Umbilical cord (tissue), 2 donors: ENCODE measurements around the gene NMRK1. TPM values are rescaled to one million over a fixed set of nuclear protein-coding genes. Genes with fewer than 3 reads are reported as not detected.

Experiments
- DNase-seq: peaks from one replicate; pipeline ENCODE4 v3.0.0-alpha.2; 2015; ENCODE audit warnings: low spot score
- total RNA-seq: library from RNA; depleted of rRNA; stranded (reverse); fragments of >200 nt; gene quantifications from one replicate; pipeline ENCODE4 v1.2.3, GENCODE V29; 2014; ENCODE audit warnings: low replicate concordance; ENCODE audit not compliant: insufficient read depth

NMRK1 gene
- 64.3 TPM for total RNA-seq

- peak; percentile 98 for DNase-seq
Measured at GRCh38 chr9:75087824-75088645, at the start of gene NMRK1, which contains the start of gene OSTF1. Gene NMRK1 (minus strand): TSS chr9:75088155. CDS start chr9:75083115, 5,040 bp downstream. Gene OSTF1 (plus strand): TSS chr9:75088514. CDS start chr9:75088693, 179 bp downstream.

GRCh38 chr9:75134495-75134894, 46.5 kb upstream of the NMRK1 start:
- DNase-seq = no peak

GRCh38 chr9:75133396-75133795, 45.4 kb upstream of the NMRK1 start:
- DNase-seq = no peak

- no peak for DNase-seq
Measured at GRCh38 chr9:75132244-75132643, 44.3 kb upstream of the NMRK1 start.

DNA sequence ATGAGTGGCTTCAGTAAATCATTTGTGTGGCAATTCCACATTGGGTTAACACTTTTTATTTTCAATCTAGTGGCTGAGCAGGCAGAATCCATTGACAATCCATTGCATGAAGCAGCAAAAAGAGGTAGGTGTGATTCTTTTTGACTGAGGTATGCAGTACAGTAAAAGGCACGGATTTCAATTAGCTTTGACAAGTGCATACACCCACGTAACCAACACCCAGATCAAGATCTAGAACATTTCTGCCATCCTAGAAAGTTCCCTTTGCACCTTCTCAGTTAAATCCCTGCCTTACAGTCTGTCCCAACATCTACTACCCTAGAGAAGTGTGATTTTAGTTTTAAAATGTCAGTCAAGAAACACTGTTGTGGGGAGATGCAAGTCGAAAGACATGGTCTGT, 43.7 kb upstream of the NMRK1 start:
- DNase-seq = no peak

GRCh38 chr9:75130621-75131230, 42.8 kb upstream of the NMRK1 start:
- no peak for DNase-seq

DNA sequence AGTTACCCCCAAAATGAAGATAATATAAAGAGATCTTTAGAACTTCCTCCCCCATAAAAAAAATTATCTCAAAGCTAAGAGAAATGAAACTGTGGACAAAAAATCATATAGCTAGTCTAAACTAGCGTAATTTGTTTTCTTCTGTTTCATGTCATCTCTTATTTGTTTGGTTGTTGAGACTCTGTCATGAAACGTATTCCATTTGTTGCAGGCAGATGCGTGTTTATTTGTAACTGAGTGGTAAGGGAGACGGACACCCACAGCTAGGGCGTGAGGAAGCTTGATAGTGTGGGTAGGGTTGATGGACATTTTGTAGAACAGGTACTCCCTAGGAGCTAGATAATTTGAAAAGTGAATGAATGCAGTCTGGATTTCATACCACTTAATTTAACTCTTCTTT, 42.2 kb upstream of the NMRK1 start:
- no peak for DNase-seq

GRCh38 chr9:75128535-75128934, 40.6 kb upstream of the NMRK1 start:
- DNase-seq = no peak

DNA sequence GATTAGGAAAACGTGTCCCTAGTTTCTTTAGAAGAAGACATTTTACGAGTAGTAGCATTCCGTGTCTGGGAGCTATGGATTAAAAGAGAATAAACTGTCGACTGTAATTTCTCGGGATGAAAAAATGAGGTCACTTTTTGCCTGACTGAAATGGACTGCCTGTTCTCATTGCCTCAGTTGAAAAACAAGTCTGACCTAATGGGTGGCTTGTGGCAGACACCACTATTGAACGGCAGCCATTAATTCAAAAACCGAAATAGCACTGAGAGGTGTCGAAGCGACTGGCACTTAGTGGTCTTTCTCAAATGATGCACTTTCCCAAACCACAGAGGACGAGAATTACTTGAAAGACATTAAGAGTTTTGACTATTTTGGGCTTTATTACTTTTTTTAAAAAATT, 35.7 kb upstream of the NMRK1 start:
- no peak for DNase-seq

DNA sequence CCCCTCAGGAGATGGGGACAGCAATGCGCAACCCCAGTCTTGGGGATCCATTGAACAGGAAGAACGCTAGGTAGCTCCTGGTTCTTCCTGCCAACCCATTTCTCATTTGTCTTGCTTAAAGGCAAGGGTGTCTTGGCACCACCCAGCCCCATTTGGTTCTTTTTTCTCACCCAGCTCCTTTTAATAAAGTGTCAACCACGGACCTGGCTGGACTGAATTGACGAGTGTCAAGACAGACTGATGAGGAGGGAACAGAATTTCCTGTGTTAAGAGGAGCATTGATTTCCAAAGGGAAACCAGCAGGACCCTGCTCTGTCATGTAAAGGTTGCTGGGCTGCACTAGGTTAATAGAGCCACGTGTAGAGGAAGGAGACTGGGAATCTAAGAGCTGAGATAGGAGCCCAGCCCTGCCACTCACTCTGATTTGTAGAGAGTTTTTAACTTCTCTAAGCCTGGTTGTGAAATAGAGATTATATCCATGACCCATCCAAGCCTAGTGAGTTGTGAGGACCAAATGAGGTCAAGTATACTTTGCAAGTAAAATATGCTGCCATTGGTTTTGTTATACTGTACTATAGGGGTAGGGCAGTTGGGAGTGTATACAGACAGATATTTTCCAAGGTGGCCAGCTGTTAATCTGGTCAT, 34.1 kb upstream of the NMRK1 start:
- DNase-seq = no peak

DNA sequence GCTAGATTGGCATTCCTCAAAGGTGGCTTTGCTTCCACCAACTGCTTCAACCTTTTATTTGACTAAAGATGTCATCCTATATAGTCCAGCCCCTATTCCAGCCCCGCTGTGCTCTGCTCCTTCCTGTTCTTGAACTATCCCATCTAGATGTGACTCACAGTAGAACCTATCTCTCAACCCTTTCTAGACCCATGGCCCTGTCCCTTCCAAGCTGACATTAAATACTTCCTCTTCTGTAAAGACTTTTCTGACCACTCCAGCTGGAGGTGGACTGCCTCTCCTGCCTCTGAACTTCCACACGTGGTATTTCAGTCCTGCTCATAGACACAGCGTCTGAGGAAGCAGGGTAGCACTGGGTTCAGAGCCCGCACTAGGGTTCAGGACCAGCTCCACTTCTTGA, 32.7 kb upstream of the NMRK1 start:
- DNase-seq = no peak

- DNase-seq = no peak
Measured at GRCh38 chr9:75117564-75117963, 29.6 kb upstream of the NMRK1 start.

DNA sequence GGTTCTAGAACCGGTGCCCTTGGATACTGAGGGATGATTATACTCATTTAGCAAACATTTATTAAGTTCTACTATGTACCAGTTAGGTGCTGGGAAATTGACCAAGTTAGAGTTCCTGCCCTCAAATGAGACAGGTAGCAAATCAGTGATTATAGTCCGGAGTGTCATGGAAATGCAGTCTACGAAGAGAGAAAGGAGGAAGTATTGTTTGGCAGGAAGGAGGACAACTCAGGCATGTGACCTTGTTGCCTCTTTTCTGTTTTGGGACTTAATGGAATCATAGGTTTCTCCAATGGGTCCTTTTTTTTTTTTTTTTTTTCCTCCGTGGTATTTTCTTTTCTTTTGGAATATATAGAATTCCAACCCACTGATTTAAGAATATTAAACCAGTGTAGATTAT, 28.4 kb upstream of the NMRK1 start:
- DNase-seq = no peak

DNA sequence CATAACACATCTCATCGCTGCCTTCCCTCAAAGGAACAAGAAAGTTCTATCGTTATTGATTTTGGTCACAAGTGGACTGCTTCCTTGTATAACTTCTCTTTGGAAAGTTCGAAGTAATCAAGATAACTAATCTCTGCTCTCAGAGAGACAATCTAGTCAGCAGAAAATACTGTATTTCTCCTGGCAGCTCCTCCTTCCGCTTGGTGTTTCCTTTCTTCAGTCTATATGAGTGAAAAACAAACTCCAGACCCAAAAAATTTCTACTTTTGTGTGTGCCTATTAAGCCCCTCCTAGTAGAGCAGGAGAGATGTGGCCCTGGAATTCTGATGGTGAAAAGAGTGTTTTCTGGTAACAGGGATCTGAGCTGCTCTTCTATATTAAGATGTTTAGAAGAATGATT, 24.8 kb upstream of the NMRK1 start:
- DNase-seq = no peak

- no peak for DNase-seq
Measured at GRCh38 chr9:75111019-75111622, 23.2 kb upstream of the NMRK1 start.

- no peak for DNase-seq
Measured at GRCh38 chr9:75109210-75109839, 21.4 kb upstream of the NMRK1 start.

DNA sequence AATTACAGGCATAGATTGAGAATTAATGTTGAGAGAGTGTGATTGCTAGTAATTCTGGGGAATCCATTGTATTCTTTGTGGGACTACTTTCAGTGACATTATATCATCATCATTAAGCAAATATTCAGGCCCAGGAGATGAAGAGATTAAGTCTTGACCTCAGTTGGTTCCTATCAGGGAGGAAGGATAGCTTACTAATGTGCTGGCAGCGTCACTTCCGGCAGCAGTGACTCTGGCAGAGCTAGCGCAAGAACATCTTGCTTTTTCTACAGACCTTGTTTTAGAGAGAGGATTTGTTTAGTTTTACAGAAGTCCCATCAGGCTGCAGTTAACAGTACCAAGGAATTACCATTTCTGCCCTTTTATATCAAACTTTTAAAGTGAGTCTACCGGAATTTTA, 20.6 kb upstream of the NMRK1 start:
- peak; percentile 38 for DNase-seq

GRCh38 chr9:75106857-75107256, 18.9 kb upstream of the NMRK1 start:
- peak; percentile 46 for DNase-seq

DNA sequence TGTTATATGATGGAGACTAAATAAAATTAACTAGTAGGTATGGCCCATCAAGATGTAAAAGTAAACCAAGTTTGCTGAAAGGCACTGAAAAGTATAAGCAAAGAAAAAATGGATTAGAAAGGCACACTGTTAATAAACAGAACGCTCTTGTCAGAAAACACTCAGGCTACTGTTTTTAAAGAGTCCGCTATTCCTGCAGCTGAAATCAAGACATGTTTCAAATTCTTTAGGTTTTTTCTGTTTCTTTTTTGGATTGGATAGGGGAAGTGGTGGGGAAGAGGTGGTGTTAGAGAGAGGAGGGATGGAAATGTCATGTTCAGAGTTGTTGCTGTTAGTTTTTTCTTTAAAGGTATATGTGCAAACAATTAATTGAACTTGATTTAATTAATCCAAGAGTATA, 17.9 kb upstream of the NMRK1 start:
- DNase-seq = peak; percentile 51

- no peak for DNase-seq
Measured at GRCh38 chr9:75105019-75105540, 17.1 kb upstream of the NMRK1 start.

DNA sequence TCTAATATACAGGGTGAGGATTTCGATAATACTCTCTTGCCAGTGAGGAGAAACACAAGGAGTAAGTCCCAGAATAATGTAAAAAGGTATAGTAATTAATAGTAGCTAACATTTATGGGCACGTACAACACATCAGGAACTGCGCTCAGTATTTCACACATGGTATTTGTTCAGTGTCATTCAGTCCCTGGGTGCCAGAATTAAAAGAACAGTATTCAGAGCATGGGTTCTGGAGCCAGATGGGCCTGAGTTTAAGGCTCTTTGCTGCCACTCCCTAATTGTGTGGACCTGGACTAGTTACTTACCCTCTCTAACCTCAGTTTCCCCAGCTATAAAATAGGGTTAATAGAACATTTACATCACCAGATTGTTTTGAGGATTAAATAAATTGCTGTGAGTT, 16.7 kb upstream of the NMRK1 start:
- DNase-seq = no peak
